Kidney epithelial cell (primary cell): Measurements from ENCODE around the gene CDK14. TPM values are rescaled to one million over a fixed set of nuclear protein-coding genes. Genes with fewer than 3 reads are reported as not detected.

Source experiments
- DNase-seq: peaks from one replicate; pipeline ENCODE4 v3.0.0-alpha.2; 2010; ENCODE audit warnings: low read depth
- H3K27me3 ChIP-seq: 2 replicates; pipeline ENCODE4 v1.6.0; 2011; ENCODE audit warnings: low read length; ENCODE audit not compliant: control insufficient read depth, insufficient read depth
- H3K36me3 ChIP-seq: 2 replicates; pipeline ENCODE4 v1.5.1; 2011; ENCODE audit warnings: low read length; ENCODE audit not compliant: control insufficient read depth, insufficient read depth
- H3K4me3 ChIP-seq: 2 replicates; pipeline ENCODE4 v1.5.1; 2011; ENCODE audit warnings: low read depth, mild to moderate bottlenecking, control low read depth, low read length
- CTCF ChIP-seq: IDR thresholded peaks from 2 replicates; pipeline ENCODE4 v1.5.1; 2011; ENCODE audit warnings: mild to moderate bottlenecking, moderate library complexity, low read length, control low read depth, inconsistent platforms; ENCODE audit not compliant: insufficient read depth, poor library complexity, severe bottlenecking
- total RNA-seq: library from RNA; depleted of rRNA; stranded (reverse); fragments of >200 nt; gene quantifications from 2 replicates; pipeline ENCODE4 v1.2.3, GENCODE V29; 2015

Gene CDK14
- total RNA-seq, 1 donor from 2014 or later, result 18.2 TPM

GRCh38 chr7:90603346-90603745 is 7.2 kb downstream of the CDK14 start:
- no peak for DNase-seq
- H3K27me3 ChIP-seq, result no peaks in the 10 kb centered on the region
- no peak overlapping the region for H3K4me3 ChIP-seq
- no peak for TF ChIP-seq CTCF
- H3K36me3 ChIP-seq, result no peaks in the 10 kb centered on the region

GRCh38 chr7:90604383-90604782 is 8.3 kb downstream of the CDK14 start:
- DNase-seq, result no peak
- Histone ChIP-seq H3K4me3 (no peak overlapping the region), H3K36me3 (no peaks in the 10 kb centered on the region), H3K27me3 (no peaks in the 10 kb centered on the region)
- TF ChIP-seq CTCF, result no peak

- no peaks in the 10 kb centered on the region for H3K36me3 ChIP-seq
- no peak for TF ChIP-seq CTCF
- no peaks in the 10 kb centered on the region for H3K27me3 ChIP-seq
- no peak overlapping the region for H3K4me3 ChIP-seq
- DNase-seq, result no peak
Measured at GRCh38 chr7:90605055-90605454, 8.9 kb downstream of the CDK14 start.

- TF ChIP-seq CTCF, result no peak
- Histone ChIP-seq H3K27me3 (no peaks in the 10 kb centered on the region), H3K36me3 (no peaks in the 10 kb centered on the region), H3K4me3 (no peak overlapping the region)
- DNase-seq, result no peak
Measured at GRCh38 chr7:90607196-90607595, 11.1 kb downstream of the CDK14 start.

- TF ChIP-seq CTCF, result no peak
- Histone ChIP-seq H3K4me3 (no peak overlapping the region), H3K36me3 (no peaks in the 10 kb centered on the region), H3K27me3 (no peaks in the 10 kb centered on the region)
- no peak for DNase-seq
Measured at GRCh38 chr7:90610105-90610504, 14.0 kb downstream of the CDK14 start.

GRCh38 chr7:90611115-90611514 is 15.0 kb downstream of the CDK14 start:
- H3K4me3 ChIP-seq, result no peak overlapping the region
- DNase-seq, result no peak
- no peaks in the 10 kb centered on the region for H3K36me3 ChIP-seq
- TF ChIP-seq CTCF, result no peak
- no peaks in the 10 kb centered on the region for H3K27me3 ChIP-seq
